Panc1 (cell line): ENCODE measurements around the gene GJB1. TPM values are rescaled to one million over a fixed set of nuclear protein-coding genes. Genes with fewer than 3 reads are reported as not detected.
"Not testable (repeated sequence)": the region's sequence is repeated elsewhere in the genome, so short reads cannot be mapped to it uniquely, and the experiment has no call there.

Experiments
- ATAC-seq: fragments of 200-7000 bp; cut with Tn5 transposase; 2 replicates; pipeline ENCODE4 v1.9.1; 2020; ENCODE audit warnings: mild to moderate bottlenecking, moderate library complexity
- BruUV-seq: library from RNA; stranded (reverse); fragments of 400-500 nt; replicated peaks from 2 replicates; lab custom pipeline; 2021; lab: Mats Ljungman, UMichigan
- CTCF ChIA-PET: fragments of 300-600 bp; sonication (Branson Sonifier 250); formaldehyde crosslinking; loops from one replicate; lab custom pipeline; 2022; ENCODE audit warnings: antibody characterized with exemption; lab: Charles Lee
- POLR2A ChIA-PET: fragments of 300-600 bp; sonication (Branson Sonifier 250); formaldehyde crosslinking; loops from one replicate; lab custom pipeline; 2022; ENCODE audit warnings: antibody characterized with exemption; lab: Charles Lee
- DNase-seq: peaks from one replicate; pipeline ENCODE4 v3.0.0-alpha.2; 2010; ENCODE audit warnings: low read depth, low spot score
- H3K27ac ChIP-seq: 2 replicates; pipeline ENCODE4 v1.5.1; 2011; ENCODE audit warnings: mild to moderate bottlenecking, low read length, inconsistent platforms
- H3K27me3 ChIP-seq: fragments of 200-500 bp; sonication (Bioruptor generic); 2 replicates; pipeline ENCODE4 v1.6.0; 2014; ENCODE audit warnings: low read length, inconsistent platforms; ENCODE audit not compliant: control insufficient read depth, insufficient read depth
- H3K36me3 ChIP-seq: fragments of 200-500 bp; sonication (Bioruptor generic); 2 replicates; pipeline ENCODE4 v1.5.1; 2014; ENCODE audit warnings: inconsistent platforms, mild to moderate bottlenecking, low read length, moderate library complexity; ENCODE audit not compliant: control insufficient read depth, insufficient read depth
- H3K4me1 ChIP-seq: 2 replicates; pipeline ENCODE4 v1.5.1; 2011; ENCODE audit warnings: inconsistent platforms, mild to moderate bottlenecking, low read length, moderate library complexity; ENCODE audit not compliant: control insufficient read depth, insufficient read depth
- H3K4me3 ChIP-seq, 2 experiments: 2 replicates each; pipeline ENCODE4 v1.5.1; 2011 to 2012; ENCODE audit warnings: low read depth in 2 of 2, low read length in 2 of 2, mild to moderate bottlenecking in 2 of 2, inconsistent platforms in 1 of 2, moderate library complexity in 1 of 2
- H3K9me3 ChIP-seq: fragments of 200-500 bp; sonication (Bioruptor generic); 2 replicates; pipeline ENCODE4 v1.5.1; 2014; ENCODE audit warnings: low read depth, mild to moderate bottlenecking, inconsistent platforms, low read length, moderate library complexity; ENCODE audit not compliant: control insufficient read depth, insufficient read depth
- CTCF ChIP-seq: fragments of 450-650 bp; IDR thresholded peaks from 2 replicates; pipeline ENCODE4 v1.5.1; 2017; ENCODE audit warnings: mild to moderate bottlenecking
- POLR2AphosphoS5 ChIP-seq: IDR thresholded peaks from 2 replicates; pipeline ENCODE4 v1.6.1; 2012; ENCODE audit warnings: mild to moderate bottlenecking, low read depth, low read length, moderate library complexity
- REST ChIP-seq, 2 experiments: IDR thresholded peaks; 2 replicates each; pipeline ENCODE4 v1.6.1; 2011 to 2012; ENCODE audit warnings: low read depth in 2 of 2, control low read depth in 1 of 2, low read length in 1 of 2, mild to moderate bottlenecking in 1 of 2, moderate library complexity in 1 of 2; ENCODE audit not compliant: insufficient read depth in 1 of 2
- SIN3A ChIP-seq: IDR thresholded peaks from 2 replicates; pipeline ENCODE4 v1.6.1; 2012; ENCODE audit warnings: low read depth, mild to moderate bottlenecking, low read length, moderate library complexity, borderline replicate concordance; ENCODE audit not compliant: insufficient read depth
- TCF7L2 ChIP-seq: IDR thresholded peaks from 2 replicates; pipeline ENCODE4 v1.6.1; 2011; ENCODE audit warnings: mild to moderate bottlenecking, low read depth, low read length, inconsistent platforms
- in situ Hi-C: cut with HindIII; loops from 2 replicates; pipeline ENCODE4 v1.10.0; 2016; ENCODE audit warnings: low sequenced_read_pairs, low pct_unique_long_range_greater_than_20kb
- intact Hi-C: fragments of 100-400 bp; cut with micrococcal nuclease; formaldehyde crosslinking; loops from one replicate; pipeline ENCODE4 v1.10.0; 2022; ENCODE audit not compliant: unreplicated experiment
- total RNA-seq: library from RNA; stranded (reverse); gene quantifications from one replicate; pipeline ENCODE4 v1.2.1, GENCODE V29; 2021; ENCODE audit not compliant: unreplicated experiment

The GJB1 gene
- total RNA-seq, 1 experiment from 2014 or later: 0.28 TPM

GRCh38 chrX:71269801-71270395 is 46.9 kb downstream of the GJB1 start:
- Histone ChIP-seq H3K27me3 (no peaks in the 10 kb centered on the region), H3K9me3 (no peaks in the 10 kb centered on the region), H3K36me3 (no peaks in the 10 kb centered on the region), H3K4me3 (no peak overlapping the region), H3K27ac (no peak overlapping the region), H3K4me1 (no peaks in the 10 kb centered on the region)
- no TSS peak for BruUV-seq
- ATAC-seq (no peak), DNase-seq (no peak)
- intact Hi-C loops (no loop called here), in situ Hi-C loops (no loop called here)
- CTCF ChIA-PET: no interaction called here
- TF ChIP-seq REST (IDR thresholded peaks at IDR 0.05; ENCODE audit: insufficient read depth in 1 of 2, low read depth in 2 of 2, low read length in 1 of 2): no peak
- TF ChIP-seq SIN3A: no peak
- no peak for TF ChIP-seq POLR2AphosphoS5
- no peak for TF ChIP-seq TCF7L2
- TF ChIP-seq CTCF: no peak
- POLR2A ChIA-PET: no interaction called here

GRCh38 chrX:71272313-71272712 is 49.3 kb downstream of the GJB1 start:
- H3K4me1 ChIP-seq, CTCF ChIA-PET, H3K36me3 ChIP-seq, POLR2A ChIA-PET, ATAC-seq, BruUV-seq, in situ Hi-C loops, H3K9me3 ChIP-seq, H3K27me3 ChIP-seq, intact Hi-C loops, DNase-seq, H3K27ac ChIP-seq, H3K4me3 ChIP-seq: not testable (repeated sequence)

Other genes starting within 250 kb of the GJB1 start
- 117 TPM for gene SNX12, start 154.9 kb upstream of the GJB1 start, total RNA-seq
- 2.9 TPM for gene FOXO4, start 127.4 kb upstream of the GJB1 start, total RNA-seq
- not detected for gene CXorf65, start 116.5 kb upstream of the GJB1 start, total RNA-seq
- 0.28 TPM for gene IL2RG, start 111.6 kb upstream of the GJB1 start, total RNA-seq
- 42.0 TPM for gene MED12, start 104.6 kb upstream of the GJB1 start, total RNA-seq
- gene NLGN3, start 78.4 kb upstream of the GJB1 start, total RNA-seq: 0.28 TPM
- 40.2 TPM for gene ZMYM3, start 30.9 kb downstream of the GJB1 start, total RNA-seq
- 527 TPM for gene NONO, start 60.4 kb downstream of the GJB1 start, total RNA-seq
- 1.4 TPM for gene ITGB1BP2, start 78.5 kb downstream of the GJB1 start, total RNA-seq
- 38.3 TPM for gene TAF1, start 143.1 kb downstream of the GJB1 start, total RNA-seq